BE2C (cell line): Measurements from ENCODE around the gene MRE11.

ENCODE experiments used
- DNase-seq: peaks from one replicate; pipeline ENCODE4 v3.0.0-alpha.2; 2020
- H3K27me3 ChIP-seq: fragments of 250-450 bp; sonication (Bioruptor Pico); 2 replicates; pipeline ENCODE4 v1.5.1; 2020; ENCODE audit warnings: mild to moderate bottlenecking
- H3K36me3 ChIP-seq: fragments of 250-450 bp; sonication (Bioruptor Pico); 2 replicates; pipeline ENCODE4 v1.5.1; 2020; ENCODE audit warnings: mild to moderate bottlenecking
- H3K4me1 ChIP-seq: fragments of 250-450 bp; sonication (Bioruptor Pico); 2 replicates; pipeline ENCODE4 v1.5.1; 2020
- H3K4me3 ChIP-seq: 2 replicates; pipeline ENCODE4 v1.5.1; 2011; ENCODE audit warnings: low read depth, low read length
- H3K9me3 ChIP-seq: fragments of 250-450 bp; sonication (Bioruptor Pico); 2 replicates; pipeline ENCODE4 v1.5.1; 2020
- TF ChIP-seq, protein P1 (sequence below): IDR thresholded peaks from 2 replicates; pipeline ENCODE4 v1.5.1; 2012; ENCODE audit warnings: mild to moderate bottlenecking, low read depth, low read length

MRE11 gene

DNA sequence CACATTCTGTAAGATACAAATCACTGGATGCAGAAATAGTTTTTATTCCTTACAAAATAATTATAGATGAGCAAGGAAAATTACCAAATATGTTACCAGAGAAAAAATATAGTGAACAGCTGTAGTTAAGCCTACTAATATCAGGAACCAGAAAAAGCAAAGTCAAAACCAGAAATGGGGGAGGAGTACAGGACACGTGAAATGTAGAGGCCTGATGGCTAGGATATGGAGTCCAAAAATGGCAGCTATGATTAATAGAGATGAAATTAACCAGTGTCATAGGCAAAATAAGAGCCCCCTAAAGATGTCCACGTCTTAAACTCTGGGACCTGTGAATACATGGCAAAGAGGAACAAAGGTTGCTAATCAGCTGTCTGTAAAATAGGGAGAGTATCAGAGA is 34.1 kb downstream of the MRE11 start:
- DNase-seq, result no peak
- H3K9me3 ChIP-seq, result no peaks in the 10 kb centered on the region
- peaks cover 25% of the 10 kb centered on the region for H3K36me3 ChIP-seq
- H3K27me3 ChIP-seq, result no peaks in the 10 kb centered on the region
- no peak overlapping the region for H3K4me3 ChIP-seq
- no peaks in the 10 kb centered on the region; the same call in 1 of the 2 replicates for H3K4me1 ChIP-seq
- TF ChIP-seq, protein P1, sequence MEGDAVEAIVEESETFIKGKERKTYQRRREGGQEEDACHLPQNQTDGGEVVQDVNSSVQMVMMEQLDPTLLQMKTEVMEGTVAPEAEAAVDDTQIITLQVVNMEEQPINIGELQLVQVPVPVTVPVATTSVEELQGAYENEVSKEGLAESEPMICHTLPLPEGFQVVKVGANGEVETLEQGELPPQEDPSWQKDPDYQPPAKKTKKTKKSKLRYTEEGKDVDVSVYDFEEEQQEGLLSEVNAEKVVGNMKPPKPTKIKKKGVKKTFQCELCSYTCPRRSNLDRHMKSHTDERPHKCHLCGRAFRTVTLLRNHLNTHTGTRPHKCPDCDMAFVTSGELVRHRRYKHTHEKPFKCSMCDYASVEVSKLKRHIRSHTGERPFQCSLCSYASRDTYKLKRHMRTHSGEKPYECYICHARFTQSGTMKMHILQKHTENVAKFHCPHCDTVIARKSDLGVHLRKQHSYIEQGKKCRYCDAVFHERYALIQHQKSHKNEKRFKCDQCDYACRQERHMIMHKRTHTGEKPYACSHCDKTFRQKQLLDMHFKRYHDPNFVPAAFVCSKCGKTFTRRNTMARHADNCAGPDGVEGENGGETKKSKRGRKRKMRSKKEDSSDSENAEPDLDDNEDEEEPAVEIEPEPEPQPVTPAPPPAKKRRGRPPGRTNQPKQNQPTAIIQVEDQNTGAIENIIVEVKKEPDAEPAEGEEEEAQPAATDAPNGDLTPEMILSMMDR, result no peak

GRCh38 chr11:94457118-94458029 is 36.3 kb downstream of the MRE11 start:
- H3K36me3 ChIP-seq, result peaks cover 27% of the 10 kb centered on the region
- H3K4me3 ChIP-seq, result no peak overlapping the region
- TF ChIP-seq, protein P1, result no peak
- no peaks in the 10 kb centered on the region for H3K27me3 ChIP-seq
- no peaks in the 10 kb centered on the region; the same call in 1 of the 2 replicates for H3K4me1 ChIP-seq
- no peaks in the 10 kb centered on the region for H3K9me3 ChIP-seq
- DNase-seq, result no peak

GRCh38 chr11:94455861-94456260 is 37.8 kb downstream of the MRE11 start:
- Histone ChIP-seq H3K9me3 (no peaks in the 10 kb centered on the region), H3K27me3 (no peaks in the 10 kb centered on the region), H3K4me1 (no peaks in the 10 kb centered on the region; the same call in 1 of the 2 replicates), H3K4me3 (no peak overlapping the region), H3K36me3 (peaks cover 26% of the 10 kb centered on the region)
- TF ChIP-seq, protein P1, result no peak
- no peak for DNase-seq

DNA sequence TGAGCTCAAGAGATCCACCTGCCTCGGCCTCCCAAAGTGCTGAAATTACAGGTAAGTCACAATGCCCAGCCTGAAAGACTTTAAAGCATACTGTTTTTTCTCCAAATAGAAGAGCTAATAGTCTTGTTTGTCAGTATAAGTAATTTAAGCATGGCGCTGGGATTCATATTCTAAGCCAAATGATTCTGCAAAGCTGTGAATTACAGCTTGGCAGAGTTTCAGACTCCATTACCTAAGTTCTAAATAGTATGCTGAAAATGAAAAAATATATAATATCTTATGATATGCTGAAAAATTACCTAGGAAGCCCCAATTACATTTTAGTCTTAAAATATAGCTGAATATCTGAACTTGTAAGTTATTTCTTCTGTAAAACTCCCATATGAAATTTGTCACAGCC is 39.3 kb downstream of the MRE11 start:
- H3K4me1 ChIP-seq, result no peaks in the 10 kb centered on the region; the same call in 1 of the 2 replicates
- DNase-seq, result no peak
- TF ChIP-seq, protein P1, result no peak
- no peaks in the 10 kb centered on the region for H3K27me3 ChIP-seq
- no peak overlapping the region for H3K4me3 ChIP-seq
- peaks cover 16% of the 10 kb centered on the region for H3K36me3 ChIP-seq
- H3K9me3 ChIP-seq, result no peaks in the 10 kb centered on the region

DNA sequence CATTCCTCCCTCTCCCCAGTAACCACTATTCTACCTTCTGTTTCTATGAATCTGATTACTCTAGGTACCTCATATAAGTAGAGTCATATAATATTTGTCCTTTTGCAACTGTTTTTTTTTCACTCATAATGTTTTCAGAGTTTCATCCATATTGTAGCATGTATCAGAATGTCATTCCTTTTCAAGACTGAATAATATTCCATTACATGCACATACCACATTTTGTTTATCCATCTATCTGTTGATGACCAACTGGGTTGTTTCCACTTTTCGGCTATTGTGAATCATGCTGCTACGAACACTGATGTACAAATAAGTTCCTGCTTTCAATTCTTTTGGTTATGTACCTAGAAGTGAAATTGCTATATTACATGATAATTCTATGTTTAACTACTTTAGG is 40.7 kb downstream of the MRE11 start:
- no peak for DNase-seq
- Histone ChIP-seq H3K36me3 (peaks cover 11% of the 10 kb centered on the region), H3K4me3 (no peak overlapping the region), H3K9me3 (no peaks in the 10 kb centered on the region), H3K27me3 (no peaks in the 10 kb centered on the region), H3K4me1 (no peaks in the 10 kb centered on the region; the same call in 1 of the 2 replicates)
- TF ChIP-seq, protein P1, result no peak

GRCh38 chr11:94450048-94450447 is 43.6 kb downstream of the MRE11 start:
- no peak for DNase-seq
- peaks cover 28% of the 10 kb centered on the region for H3K36me3 ChIP-seq
- no peak overlapping the region for H3K4me3 ChIP-seq

More at GRCh38 chr11:94450048-94450447, 43.6 kb downstream of the MRE11 start:
- TF ChIP-seq, protein P1, result no peak
- Histone ChIP-seq H3K4me1 (no peaks in the 10 kb centered on the region), H3K27me3 (no peaks in the 10 kb centered on the region), H3K9me3 (no peaks in the 10 kb centered on the region)
